ENCODE results near the gene OR52N5.

Gene OR52N5

GRCh38 chr11:5783255-5783654, at the start of gene OR52N5:
Gene OR52N5, minus strand, starts transcription at chr11:5783355. Its CDS starts 4,721 bp downstream, at chr11:5778634.
- DNase-seq = no peak

- DNase-seq = no peak
Observed at GRCh38 chr11:5831196-5831829, 48.2 kb upstream of the OR52N5 start.

- no peak for DNase-seq
Observed at GRCh38 chr11:5818245-5818886, 35.2 kb upstream of the OR52N5 start.

GRCh38 chr11:5815534-5815933, 32.4 kb upstream of the OR52N5 start:
- DNase-seq = peak in 1 of 2 donors; percentile 0

- no peak for DNase-seq
Observed at GRCh38 chr11:5809905-5810795, 27.0 kb upstream of the OR52N5 start.

- peak in 1 of 2 donors; percentile 0 for DNase-seq
Observed at GRCh38 chr11:5809122-5809519, 26.0 kb upstream of the OR52N5 start.

- peak; percentile 71 to 77 for DNase-seq
Observed at GRCh38 chr11:5808500-5809121, 25.5 kb upstream of the OR52N5 start, which contains the start of gene OR52N2. Gene OR52N2, plus strand, starts transcription at chr11:5808924. Its CDS starts 11,412 bp downstream, at chr11:5820336.

- DNase-seq = no peak
Observed at GRCh38 chr11:5807580-5807979, 24.4 kb upstream of the OR52N5 start.

- no peak for DNase-seq
Observed at GRCh38 chr11:5803982-5804381, 20.8 kb upstream of the OR52N5 start.

- no peak for DNase-seq
Observed at GRCh38 chr11:5796541-5796940, 13.4 kb upstream of the OR52N5 start.

GRCh38 chr11:5791165-5791564, 8.0 kb upstream of the OR52N5 start, which contains the start of gene OR52N1:
Gene OR52N1, minus strand, starts transcription at chr11:5791265. Its CDS starts 2,449 bp downstream, at chr11:5788816.
- no peak for DNase-seq

GRCh38 chr11:5767056-5767455, 16.1 kb downstream of the OR52N5 start:
- no peak for DNase-seq

GRCh38 chr11:5753943-5754342, 29.2 kb downstream of the OR52N5 start, which contains the start of gene OR52N4:
Gene OR52N4, plus strand, starts transcription at chr11:5754243. Its CDS starts 498 bp downstream, at chr11:5754741.
- DNase-seq = no peak

GRCh38 chr11:5749836-5750235, 33.3 kb downstream of the OR52N5 start:
- no peak for DNase-seq

GRCh38 chr11:5746614-5747013, 36.5 kb downstream of the OR52N5 start:
- no peak for DNase-seq

GRCh38 chr11:5738431-5738830, 44.7 kb downstream of the OR52N5 start:
- DNase-seq = no peak

- DNase-seq = no peak
Observed at GRCh38 chr11:5737670-5738392, 45.3 kb downstream of the OR52N5 start.

GRCh38 chr11:5737091-5737490, 46.1 kb downstream of the OR52N5 start:
- no peak for DNase-seq

GRCh38 chr11:5736396-5736795, 46.8 kb downstream of the OR52N5 start, which contains the start of gene OR56B1:
Gene OR56B1, plus strand, starts transcription at chr11:5736448. Its CDS starts 69 bp downstream, at chr11:5736517.
- no peak for DNase-seq

GRCh38 chr11:5727691-5728090, 55.5 kb downstream of the OR52N5 start:
- no peak for DNase-seq

GRCh38 chr11:5726351-5726750, 56.8 kb downstream of the OR52N5 start:
- DNase-seq = no peak

Data from CD4-positive, alpha-beta T cell treated with Interleukin-1 beta for 1 hour (primary cell).